ENCODE measurements around the gene PET117.

The PET117 gene

GRCh38 chr20:18138639-18139583, 1.2 kb downstream of the PET117 start:
- no peak for ATAC-seq
- TF ChIP-seq ARNTL (CRISPR knock-in tag; IDR thresholded peaks at IDR 0.05; ENCODE audit: borderline replicate concordance, low read depth) (no peak), POU6F1 (CRISPR knock-in tag; IDR thresholded peaks at IDR 0.05; ENCODE audit: borderline replicate concordance, low read depth) (no peak), ZC3H10 (CRISPR knock-in tag; IDR thresholded peaks at IDR 0.05) (no peak), ZFP30 (CRISPR knock-in tag; IDR thresholded peaks at IDR 0.05) (no peak), GLIS3 (CRISPR knock-in tag; IDR thresholded peaks at IDR 0.05) (no peak), TSHZ2 (CRISPR knock-in tag; IDR thresholded peaks at IDR 0.05) (no peak), ISL1 (CRISPR knock-in tag; IDR thresholded peaks at IDR 0.05) (no peak), OSR1 (CRISPR knock-in tag; IDR thresholded peaks at IDR 0.05) (no peak), PPARA (CRISPR knock-in tag; IDR thresholded peaks at IDR 0.05; ENCODE audit: borderline replicate concordance) (no peak), ZNF8 (CRISPR knock-in tag; IDR thresholded peaks at IDR 0.05) (no peak), RARB (CRISPR knock-in tag; IDR thresholded peaks at IDR 0.05) (no peak), CSDC2 (CRISPR knock-in tag; IDR thresholded peaks at IDR 0.05) (no peak), BACH2 (CRISPR knock-in tag; IDR thresholded peaks at IDR 0.05; ENCODE audit: borderline replicate concordance) (no peak), TOX (CRISPR knock-in tag; IDR thresholded peaks at IDR 0.05; ENCODE audit: borderline replicate concordance) (no peak), ZNF70 (CRISPR knock-in tag; IDR thresholded peaks at IDR 0.05) (no peak), SNAI2 (CRISPR knock-in tag; IDR thresholded peaks at IDR 0.05) (no peak), TCF4 (CRISPR knock-in tag; IDR thresholded peaks at IDR 0.05; ENCODE audit: borderline replicate concordance) (no peak)

DNA sequence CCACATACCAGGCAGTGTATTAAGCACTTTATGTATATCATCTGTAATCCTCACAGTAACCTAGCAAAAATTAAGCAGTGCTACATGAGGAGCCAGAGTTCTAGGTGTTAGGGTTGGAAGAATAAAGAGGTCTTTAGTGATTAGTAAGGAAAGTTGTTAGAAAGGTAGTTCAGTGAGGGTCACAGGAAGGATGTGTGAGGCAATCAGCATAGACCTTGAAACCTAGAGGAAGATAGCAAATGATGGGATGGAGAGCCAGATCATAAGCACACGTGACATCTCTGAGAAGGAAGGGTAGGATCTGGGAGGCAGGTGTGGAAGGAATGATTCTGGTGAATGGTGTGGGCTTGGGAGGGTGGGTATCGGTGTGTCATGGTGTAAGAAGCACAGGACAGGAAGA, 2.2 kb downstream of the PET117 start:
- TF ChIP-seq GLIS3 (CRISPR knock-in tag; IDR thresholded peaks at IDR 0.05) (no peak), ZNF70 (CRISPR knock-in tag; IDR thresholded peaks at IDR 0.05) (no peak), ESRRG (CRISPR knock-in tag; IDR thresholded peaks at IDR 0.05) (no peak), CSDC2 (CRISPR knock-in tag; IDR thresholded peaks at IDR 0.05) (no peak), ZNF565 (CRISPR knock-in tag; conservative IDR thresholded peaks at IDR 0.05; ENCODE audit: low read depth) (no peak), TCF4 (CRISPR knock-in tag; IDR thresholded peaks at IDR 0.05; ENCODE audit: borderline replicate concordance) (no peak), ZFP3 (CRISPR knock-in tag; IDR thresholded peaks at IDR 0.05) (no peak), POU6F1 (CRISPR knock-in tag; IDR thresholded peaks at IDR 0.05; ENCODE audit: borderline replicate concordance, low read depth) (no peak), CSRNP3 (CRISPR knock-in tag; IDR thresholded peaks at IDR 0.05) (no peak), TSHZ2 (CRISPR knock-in tag; IDR thresholded peaks at IDR 0.05) (no peak), RARB (CRISPR knock-in tag; IDR thresholded peaks at IDR 0.05) (no peak), ZNF8 (CRISPR knock-in tag; IDR thresholded peaks at IDR 0.05) (no peak), PPARA (CRISPR knock-in tag; IDR thresholded peaks at IDR 0.05; ENCODE audit: borderline replicate concordance) (no peak), TOX (CRISPR knock-in tag; IDR thresholded peaks at IDR 0.05; ENCODE audit: borderline replicate concordance) (no peak), PATZ1 (CRISPR knock-in tag; IDR thresholded peaks at IDR 0.05; ENCODE audit: borderline replicate concordance) (no peak), ARNTL (CRISPR knock-in tag; IDR thresholded peaks at IDR 0.05; ENCODE audit: borderline replicate concordance, low read depth) (no peak), ZC3H10 (CRISPR knock-in tag; IDR thresholded peaks at IDR 0.05) (no peak), BACH2 (CRISPR knock-in tag; IDR thresholded peaks at IDR 0.05; ENCODE audit: borderline replicate concordance) (no peak), ISL1 (CRISPR knock-in tag; IDR thresholded peaks at IDR 0.05) (no peak)
- TF ChIP-seq, protein P1, sequence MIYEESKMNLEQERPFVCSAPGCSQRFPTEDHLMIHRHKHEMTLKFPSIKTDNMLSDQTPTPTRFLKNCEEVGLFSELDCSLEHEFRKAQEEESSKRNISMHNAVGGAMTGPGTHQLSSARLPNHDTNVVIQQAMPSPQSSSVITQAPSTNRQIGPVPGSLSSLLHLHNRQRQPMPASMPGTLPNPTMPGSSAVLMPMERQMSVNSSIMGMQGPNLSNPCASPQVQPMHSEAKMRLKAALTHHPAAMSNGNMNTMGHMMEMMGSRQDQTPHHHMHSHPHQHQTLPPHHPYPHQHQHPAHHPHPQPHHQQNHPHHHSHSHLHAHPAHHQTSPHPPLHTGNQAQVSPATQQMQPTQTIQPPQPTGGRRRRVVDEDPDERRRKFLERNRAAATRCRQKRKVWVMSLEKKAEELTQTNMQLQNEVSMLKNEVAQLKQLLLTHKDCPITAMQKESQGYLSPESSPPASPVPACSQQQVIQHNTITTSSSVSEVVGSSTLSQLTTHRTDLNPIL (CRISPR knock-in tag; IDR thresholded peaks at IDR 0.05; ENCODE audit: low read depth) = no peak
- no peak for ATAC-seq
